Subcutaneous abdominal adipose tissue (tissue), 5 donors: ENCODE measurements around the gene IL1RAPL2.
"Not testable (repeated sequence)": the region's sequence is repeated elsewhere in the genome, so short reads cannot be mapped to it uniquely, and the experiment has no call there.

ENCODE experiments used
- H3K27ac ChIP-seq: one replicate; pipeline ENCODE4 v1.7.0; 2013; ENCODE audit warnings: low read depth, mild to moderate bottlenecking, inconsistent platforms, low read length, moderate library complexity
- H3K27me3 ChIP-seq, 5 donors: one replicate each; pipeline ENCODE4 v1.7.0; 2013; ENCODE audit warnings: low read length in 5 of 5, inconsistent platforms in 1 of 5; ENCODE audit not compliant: control insufficient read depth in 5 of 5, insufficient read depth in 4 of 5
- H3K36me3 ChIP-seq, 5 donors: one replicate each; pipeline ENCODE4 v1.7.0; 2013; ENCODE audit warnings: low read length in 5 of 5; ENCODE audit not compliant: control insufficient read depth in 5 of 5, insufficient read depth in 5 of 5
- H3K4me1 ChIP-seq, 5 donors: one replicate each; pipeline ENCODE4 v1.7.0; 2013; ENCODE audit warnings: low read length in 5 of 5, mild to moderate bottlenecking in 3 of 5, moderate library complexity in 1 of 5; ENCODE audit not compliant: control insufficient read depth in 5 of 5, insufficient read depth in 5 of 5
- H3K4me3 ChIP-seq, 5 donors: one replicate each; pipeline ENCODE4 v1.7.0; 2013; ENCODE audit warnings: low read length in 5 of 5, low read depth in 1 of 5
- H3K9ac ChIP-seq, 5 donors: one replicate each; pipeline ENCODE4 v1.7.0; 2013; ENCODE audit warnings: low read length in 5 of 5, mild to moderate bottlenecking in 4 of 5, moderate library complexity in 3 of 5
- H3K9me3 ChIP-seq, 5 donors: one replicate each; pipeline ENCODE4 v1.7.0; 2013; ENCODE audit warnings: low read length in 5 of 5; ENCODE audit not compliant: control insufficient read depth in 5 of 5
- donor health status: healthy.
- donor health status: healthy.
- donor health status: healthy.
- donor health status: healthy.
- donor health status: healthy.

Gene IL1RAPL2

GRCh38 chrX:104565791-104566680 lies at the start of gene IL1RAPL2:
IL1RAPL2 (plus strand) TSS chrX:104566199.
- Histone ChIP-seq H3K36me3 (no peaks in the 10 kb centered on the region), H3K27me3 (peaks cover 32 to 55% (median 45%) of the 10 kb centered on the region in 5 donors), H3K27ac (no peak within 1 kb of the TSS), H3K4me1 (peaks cover 0 to 7% (median 3%) of the 10 kb centered on the region in 5 donors), H3K9ac (no peak within 1 kb of the TSS), H3K4me3 (no peak within 1 kb of the TSS), H3K9me3 (no peaks in the 10 kb centered on the region)

GRCh38 chrX:104522386-104522785 lies 43.6 kb upstream of the IL1RAPL2 start:
- Histone ChIP-seq H3K27me3 (peaks cover 4 to 13% (median 8%) of the 10 kb centered on the region in 5 donors), H3K27ac (no peak overlapping the region), H3K9ac (no peak overlapping the region), H3K4me1 (no peaks in the 10 kb centered on the region), H3K9me3 (no peaks in the 10 kb centered on the region), H3K36me3 (no peaks in the 10 kb centered on the region), H3K4me3 (no peak overlapping the region)

- no peak overlapping the region for H3K27ac ChIP-seq
- H3K9me3 ChIP-seq, result peaks cover 0 to 3% (median 0%) of the 10 kb centered on the region in 5 donors
- no peaks in the 10 kb centered on the region for H3K36me3 ChIP-seq
- H3K4me1 ChIP-seq, result no peaks in the 10 kb centered on the region
- H3K27me3 ChIP-seq, result peaks cover 4 to 13% (median 8%) of the 10 kb centered on the region in 5 donors
- H3K4me3 ChIP-seq, result no peak overlapping the region
- H3K9ac ChIP-seq, result no peak overlapping the region
These were observed 42.1 kb upstream of the IL1RAPL2 start for GRCh38 chrX:104523858-104524257.

- H3K4me3 ChIP-seq, result no peak overlapping the region
- no peak overlapping the region for H3K27ac ChIP-seq
- no peaks in the 10 kb centered on the region for H3K4me1 ChIP-seq
- no peak overlapping the region for H3K9ac ChIP-seq
- H3K9me3 ChIP-seq, result peaks cover 0 to 7% (median 6%) of the 10 kb centered on the region in 5 donors
- H3K27me3 ChIP-seq, result peaks cover 0 to 4% (median 0%) of the 10 kb centered on the region in 5 donors
- no peaks in the 10 kb centered on the region for H3K36me3 ChIP-seq
These were observed 26.9 kb upstream of the IL1RAPL2 start for GRCh38 chrX:104539081-104539480.

- H3K9ac ChIP-seq, H3K27me3 ChIP-seq, H3K4me3 ChIP-seq, H3K4me1 ChIP-seq, H3K36me3 ChIP-seq, H3K9me3 ChIP-seq, H3K27ac ChIP-seq: not testable (repeated sequence)
These were observed 23.6 kb upstream of the IL1RAPL2 start for GRCh38 chrX:104542447-104542846.

- Histone ChIP-seq H3K27ac (no peak overlapping the region), H3K4me3 (no peak overlapping the region), H3K9ac (no peak overlapping the region), H3K27me3 (peaks cover 28 to 54% (median 43%) of the 10 kb centered on the region in 5 donors), H3K4me1 (peaks cover 0 to 7% (median 3%) of the 10 kb centered on the region in 5 donors), H3K36me3 (no peaks in the 10 kb centered on the region), H3K9me3 (no peaks in the 10 kb centered on the region)
These were observed 1.7 kb upstream of the IL1RAPL2 start for GRCh38 chrX:104564335-104564734.

GRCh38 chrX:104564921-104565703 lies 887 bp upstream of the IL1RAPL2 start:
- no peaks in the 10 kb centered on the region for H3K9me3 ChIP-seq
- H3K36me3 ChIP-seq, result no peaks in the 10 kb centered on the region
- no peak overlapping the region for H3K9ac ChIP-seq
- H3K27me3 ChIP-seq, result peaks cover 28 to 55% (median 43%) of the 10 kb centered on the region in 5 donors
- H3K4me3 ChIP-seq, result no peak overlapping the region
- H3K27ac ChIP-seq, result no peak overlapping the region
- peaks cover 0 to 7% (median 3%) of the 10 kb centered on the region in 5 donors for H3K4me1 ChIP-seq

GRCh38 chrX:104566681-104567501 lies 892 bp downstream of the IL1RAPL2 start:
- H3K27me3 ChIP-seq, result peaks cover 35 to 55% (median 45%) of the 10 kb centered on the region in 5 donors
- no peak overlapping the region for H3K4me3 ChIP-seq
- no peak overlapping the region for H3K27ac ChIP-seq
- peaks cover 0 to 7% (median 3%) of the 10 kb centered on the region in 5 donors for H3K4me1 ChIP-seq
- H3K36me3 ChIP-seq, result no peaks in the 10 kb centered on the region
- H3K9ac ChIP-seq, result no peak overlapping the region
- no peaks in the 10 kb centered on the region for H3K9me3 ChIP-seq

GRCh38 chrX:104567506-104567905 lies 1.5 kb downstream of the IL1RAPL2 start:
- H3K27ac ChIP-seq, result no peak overlapping the region
- H3K36me3 ChIP-seq, result no peaks in the 10 kb centered on the region
- peaks cover 0 to 7% (median 3%) of the 10 kb centered on the region in 5 donors for H3K4me1 ChIP-seq
- no peak overlapping the region for H3K4me3 ChIP-seq
- no peaks in the 10 kb centered on the region for H3K9me3 ChIP-seq
- H3K27me3 ChIP-seq, result peaks cover 35 to 55% (median 45%) of the 10 kb centered on the region in 5 donors
- H3K9ac ChIP-seq, result no peak overlapping the region
